Measurements from ENCODE around the gene FBXW11. TPM values are rescaled to one million over a fixed set of nuclear protein-coding genes. Genes with fewer than 3 reads are reported as not detected.
A peak's percentile ranks its signal among the peaks of the same experiment; 100 is the strongest.

Gene FBXW11
- polyA plus RNA-seq, 2 of the 4 experiments (the other 2 are of a cell fraction) = 39.3 to 80.2 TPM

DNA sequence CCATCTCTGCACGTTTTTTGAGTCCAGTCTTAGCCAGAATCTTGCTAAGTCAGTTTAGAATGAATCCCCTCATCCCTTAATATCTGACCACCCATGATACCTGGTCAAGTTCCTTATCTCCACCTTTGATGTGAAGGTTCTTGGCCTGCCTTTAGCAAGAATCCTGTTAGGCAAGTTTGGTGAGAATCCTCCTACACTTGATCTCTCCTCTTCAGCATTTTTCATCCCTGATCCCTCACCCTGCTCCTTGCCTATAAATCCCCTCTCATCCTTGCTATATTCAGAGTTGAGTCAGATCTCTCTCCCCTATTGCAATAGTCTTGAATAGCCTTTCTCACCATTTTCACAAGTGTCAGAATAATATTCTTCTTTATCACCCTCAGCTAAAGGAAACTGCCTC, 189.8 kb downstream of the FBXW11 start (continued):
- TF ChIP-seq, protein P1, sequence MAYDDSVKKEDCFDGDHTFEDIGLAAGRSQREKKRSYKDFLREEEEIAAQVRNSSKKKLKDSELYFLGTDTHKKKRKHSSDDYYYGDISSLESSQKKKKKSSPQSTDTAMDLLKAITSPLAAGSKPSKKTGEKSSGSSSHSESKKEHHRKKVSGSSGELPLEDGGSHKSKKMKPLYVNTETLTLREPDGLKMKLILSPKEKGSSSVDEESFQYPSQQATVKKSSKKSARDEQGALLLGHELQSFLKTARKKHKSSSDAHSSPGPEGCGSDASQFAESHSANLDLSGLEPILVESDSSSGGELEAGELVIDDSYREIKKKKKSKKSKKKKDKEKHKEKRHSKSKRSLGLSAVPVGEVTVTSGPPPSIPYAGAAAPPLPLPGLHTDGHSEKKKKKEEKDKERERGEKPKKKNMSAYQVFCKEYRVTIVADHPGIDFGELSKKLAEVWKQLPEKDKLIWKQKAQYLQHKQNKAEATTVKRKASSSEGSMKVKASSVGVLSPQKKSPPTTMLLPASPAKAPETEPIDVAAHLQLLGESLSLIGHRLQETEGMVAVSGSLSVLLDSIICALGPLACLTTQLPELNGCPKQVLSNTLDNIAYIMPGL (CRISPR knock-in tag; IDR thresholded peaks at IDR 0.05; ENCODE audit: borderline replicate concordance) = no peak
- TF ChIP-seq, protein P2, sequence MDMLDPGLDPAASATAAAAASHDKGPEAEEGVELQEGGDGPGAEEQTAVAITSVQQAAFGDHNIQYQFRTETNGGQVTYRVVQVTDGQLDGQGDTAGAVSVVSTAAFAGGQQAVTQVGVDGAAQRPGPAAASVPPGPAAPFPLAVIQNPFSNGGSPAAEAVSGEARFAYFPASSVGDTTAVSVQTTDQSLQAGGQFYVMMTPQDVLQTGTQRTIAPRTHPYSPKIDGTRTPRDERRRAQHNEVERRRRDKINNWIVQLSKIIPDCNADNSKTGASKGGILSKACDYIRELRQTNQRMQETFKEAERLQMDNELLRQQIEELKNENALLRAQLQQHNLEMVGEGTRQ (IDR thresholded peaks at IDR 0.05) = no peak
- TF ChIP-seq HEYL (CRISPR knock-in tag; IDR thresholded peaks at IDR 0.05) (no peak), EP300 (IDR thresholded peaks at IDR 0.05) (no peak), FOSB (CRISPR knock-in tag; IDR thresholded peaks at IDR 0.05) (no peak), TP53 (CRISPR knock-in tag; IDR thresholded peaks at IDR 0.05) (no peak), NR3C1 (IDR thresholded peaks at IDR 0.05) (no peak), EHMT2 (IDR thresholded peaks at IDR 0.05; ENCODE audit: low read depth) (no peak), RFX5 (IDR thresholded peaks at IDR 0.05) (no peak), MAFK (IDR thresholded peaks at IDR 0.05; ENCODE audit: partially characterized antibody) (no peak), HOXA7 (CRISPR knock-in tag; IDR thresholded peaks at IDR 0.05) (no peak), MAZ (IDR thresholded peaks at IDR 0.05; ENCODE audit: borderline replicate concordance, low read depth, low read length) (no peak)

DNA sequence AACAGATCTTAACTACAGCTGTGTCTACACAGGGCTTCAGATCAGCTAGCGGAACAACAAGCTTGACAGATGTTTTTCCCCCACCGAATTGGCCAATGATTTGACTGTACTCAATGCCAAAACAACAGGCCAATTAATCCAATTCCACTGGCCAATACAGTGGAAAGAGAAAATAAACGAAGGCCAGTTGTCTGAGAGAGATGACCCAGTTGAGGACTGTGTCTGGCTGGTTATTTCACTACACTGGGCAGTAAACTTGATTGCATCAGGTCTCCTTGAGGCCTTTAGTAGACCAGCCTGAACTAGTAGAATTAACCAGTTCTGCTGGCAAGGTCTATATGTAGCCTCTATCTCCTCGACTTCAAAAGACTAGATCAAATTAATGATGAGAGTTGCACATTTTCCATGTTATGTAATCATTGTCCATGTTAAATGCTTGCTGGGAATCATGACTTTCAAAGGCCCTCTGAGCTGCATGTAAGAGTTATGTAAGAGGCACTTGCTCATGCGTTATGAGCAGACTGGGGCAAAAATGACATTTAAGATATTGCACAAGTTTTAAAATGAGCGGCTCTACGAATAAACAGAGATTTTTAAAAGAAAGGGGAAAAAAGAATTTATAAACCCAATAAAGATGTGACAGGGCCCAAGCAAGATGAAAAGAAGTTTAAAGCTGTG, 192.5 kb downstream of the FBXW11 start:
- H3K4me3 ChIP-seq = no peak overlapping the region
- DNase-seq (ENCODE audit: low read depth in 1 of 2, low spot score in 1 of 2) = no peak
- ChIA-PET CTCF (interaction anchor here (0.6 to 1.0 kb wide), 3 partner anchors 20 to 883 kb away, joined by 3 read pairs; no protein-coding TSS in a partner anchor), POLR2A (no interaction called here)
- no peak overlapping the region for H3K4me2 ChIP-seq
- FAIRE-seq = no peak
- TF ChIP-seq MAFK (IDR thresholded peaks at IDR 0.05; ENCODE audit: partially characterized antibody) = peak; percentile 43
- TF ChIP-seq BHLHE40 (IDR thresholded peaks at IDR 0.05; ENCODE audit: low read depth, low read length) = no peak
- TF ChIP-seq, protein P3, sequence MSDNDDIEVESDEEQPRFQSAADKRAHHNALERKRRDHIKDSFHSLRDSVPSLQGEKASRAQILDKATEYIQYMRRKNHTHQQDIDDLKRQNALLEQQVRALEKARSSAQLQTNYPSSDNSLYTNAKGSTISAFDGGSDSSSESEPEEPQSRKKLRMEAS (IDR thresholded peaks at IDR 0.05) = no peak
- 52% methylated on average over 7 of the region's 7 CpGs for WGBS (ENCODE audit: missing lambda C conversion rate)
- no peak overlapping the region for H3K27ac ChIP-seq
- peaks cover 3% of the 10 kb centered on the region; the same call in 1 of the 3 replicates for H3K9me3 ChIP-seq
- no peaks in the 10 kb centered on the region for H3K4me1 ChIP-seq
- ATAC-seq = no peak

DNA sequence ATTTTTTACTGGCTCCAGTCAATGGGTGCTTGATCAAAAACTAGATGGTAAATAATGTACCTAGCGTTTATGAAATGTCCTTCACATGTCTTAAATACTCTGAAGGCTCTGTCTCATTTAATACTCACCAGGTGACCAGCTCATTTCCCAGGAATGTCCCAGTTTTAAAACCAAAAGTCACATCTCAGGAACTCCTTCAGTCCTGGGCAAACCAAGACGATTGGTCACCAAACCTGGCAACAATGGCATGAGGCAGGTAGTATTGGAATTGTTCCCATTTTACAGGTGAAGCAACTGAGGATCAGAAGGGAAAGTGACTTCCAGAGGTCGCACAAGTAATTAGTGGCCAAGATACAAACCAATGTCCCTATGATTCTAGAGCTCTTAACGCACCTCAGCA, 193.2 kb downstream of the FBXW11 start:
- H3K4me3 ChIP-seq = no peak overlapping the region
- no peak overlapping the region for H3K4me2 ChIP-seq
- no peaks in the 10 kb centered on the region for H3K4me1 ChIP-seq
- DNase-seq (ENCODE audit: low read depth in 1 of 2, low spot score in 1 of 2) (no peak), FAIRE-seq (no peak), ATAC-seq (no peak)
- no peak overlapping the region for H3K27ac ChIP-seq
- ChIA-PET POLR2A (no interaction called here), CTCF (interaction anchor here (1.0 to 1.4 kb wide), 2 partner anchors 10 to 21 kb away, joined by 3 to 5 read pairs; no protein-coding TSS in a partner anchor)
- peaks cover 3% of the 10 kb centered on the region; the same call in 1 of the 3 replicates for H3K9me3 ChIP-seq
- 42% methylated on average over 4 of the region's 4 CpGs for WGBS (ENCODE audit: missing lambda C conversion rate)
- TF ChIP-seq, protein P4, sequence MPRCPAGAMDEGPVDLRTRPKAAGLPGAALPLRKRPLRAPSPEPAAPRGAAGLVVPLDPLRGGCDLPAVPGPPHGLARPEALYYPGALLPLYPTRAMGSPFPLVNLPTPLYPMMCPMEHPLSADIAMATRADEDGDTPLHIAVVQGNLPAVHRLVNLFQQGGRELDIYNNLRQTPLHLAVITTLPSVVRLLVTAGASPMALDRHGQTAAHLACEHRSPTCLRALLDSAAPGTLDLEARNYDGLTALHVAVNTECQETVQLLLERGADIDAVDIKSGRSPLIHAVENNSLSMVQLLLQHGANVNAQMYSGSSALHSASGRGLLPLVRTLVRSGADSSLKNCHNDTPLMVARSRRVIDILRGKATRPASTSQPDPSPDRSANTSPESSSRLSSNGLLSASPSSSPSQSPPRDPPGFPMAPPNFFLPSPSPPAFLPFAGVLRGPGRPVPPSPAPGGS (IDR thresholded peaks at IDR 0.05) = no peak
- TF ChIP-seq SMC3 (IDR thresholded peaks at IDR 0.05) (no peak), ESRRA (IDR thresholded peaks at IDR 0.05; ENCODE audit: borderline replicate concordance, low read length) (no peak), HDAC2 (IDR thresholded peaks at IDR 0.05) (no peak), FOXS1 (CRISPR knock-in tag; IDR thresholded peaks at IDR 0.05) (no peak)
- TF ChIP-seq, protein P5, sequence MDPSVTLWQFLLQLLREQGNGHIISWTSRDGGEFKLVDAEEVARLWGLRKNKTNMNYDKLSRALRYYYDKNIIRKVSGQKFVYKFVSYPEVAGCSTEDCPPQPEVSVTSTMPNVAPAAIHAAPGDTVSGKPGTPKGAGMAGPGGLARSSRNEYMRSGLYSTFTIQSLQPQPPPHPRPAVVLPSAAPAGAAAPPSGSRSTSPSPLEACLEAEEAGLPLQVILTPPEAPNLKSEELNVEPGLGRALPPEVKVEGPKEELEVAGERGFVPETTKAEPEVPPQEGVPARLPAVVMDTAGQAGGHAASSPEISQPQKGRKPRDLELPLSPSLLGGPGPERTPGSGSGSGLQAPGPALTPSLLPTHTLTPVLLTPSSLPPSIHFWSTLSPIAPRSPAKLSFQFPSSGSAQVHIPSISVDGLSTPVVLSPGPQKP (IDR thresholded peaks at IDR 0.05; ENCODE audit: low read depth, low read length) = no peak

Other genes starting within 250 kb of the FBXW11 start
- not detected in 2 replicates for gene SMIM23, start 220.8 kb downstream of the FBXW11 start, polyA plus RNA-seq (2011; rRNA removed)
- not detected in 3 replicates for gene SMIM23, start 220.8 kb downstream of the FBXW11 start, polyA plus RNA-seq (2017; fragmentation: RNase III; extraction: RNeasy Plus Mini Kit Qiagen cat#74134 plus additional on column Dnase treatment)
- gene STK10, start 181.6 kb upstream of the FBXW11 start, polyA plus RNA-seq (2011; rRNA removed) = 4.3 and 5.3 TPM in 2 replicates
- 12.0 to 13.4 TPM (median 13.1 TPM) in 3 replicates for gene STK10, start 181.6 kb upstream of the FBXW11 start, polyA plus RNA-seq (2017; fragmentation: RNase III; extraction: RNeasy Plus Mini Kit Qiagen cat#74134 plus additional on column Dnase treatment)
- not detected in 2 replicates for gene EFCAB9, start 187.5 kb upstream of the FBXW11 start, polyA plus RNA-seq (2011; rRNA removed)
- gene EFCAB9, start 187.5 kb upstream of the FBXW11 start, polyA plus RNA-seq (2017; fragmentation: RNase III; extraction: RNeasy Plus Mini Kit Qiagen cat#74134 plus additional on column Dnase treatment) = not detected in 3 replicates